OCI-LY7 (cell line): ENCODE results near the gene GNAL. TPM values are rescaled to one million over a fixed set of nuclear protein-coding genes. Genes with fewer than 3 reads are reported as not detected.

ENCODE experiments used
- BruUV-seq: library from RNA; stranded (reverse); fragments of 400-500 nt; replicated peaks from 2 replicates; lab custom pipeline; 2021; lab: Mats Ljungman, UMichigan
- CTCF ChIA-PET: fragments of 300-600 bp; sonication (Branson Sonifier 250); formaldehyde crosslinking; loops from one replicate; lab custom pipeline; 2022; ENCODE audit warnings: antibody characterized with exemption; ENCODE audit not compliant: unreplicated experiment; lab: Charles Lee
- POLR2A ChIA-PET: fragments of 300-600 bp; sonication (Branson Sonifier 250); formaldehyde crosslinking; loops from one replicate; lab custom pipeline; 2022; ENCODE audit warnings: antibody characterized with exemption; lab: Charles Lee
- DNase-seq: peaks from one replicate; pipeline ENCODE4 v3.0.0-alpha.2; 2015; ENCODE audit warnings: low spot score
- H2AFZ ChIP-seq: fragments of 200-600 bp; sonication (generic), shearing (Covaris generic); 2 replicates; pipeline ENCODE4 v1.6.1; 2014; ENCODE audit warnings: mild to moderate bottlenecking, antibody characterized with exemption, low read length, moderate library complexity
- H3K27ac ChIP-seq: fragments of 200-600 bp; sonication (generic); 2 replicates; pipeline ENCODE4 v1.5.1; 2014; ENCODE audit warnings: mixed run types, low read depth, mild to moderate bottlenecking, moderate library complexity, low read length, inconsistent platforms; ENCODE audit not compliant: poor library complexity, severe bottlenecking
- H3K36me3 ChIP-seq: fragments of 200-600 bp; sonication (generic); 2 replicates; pipeline ENCODE4 v1.6.1; 2014; ENCODE audit warnings: mild to moderate bottlenecking, antibody characterized with exemption, low read length, moderate library complexity, mixed read lengths; ENCODE audit not compliant: insufficient read depth
- H3K4me1 ChIP-seq: fragments of 200-600 bp; sonication (generic); 2 replicates; pipeline ENCODE4 v1.5.1; 2014; ENCODE audit warnings: mild to moderate bottlenecking, low read length; ENCODE audit not compliant: insufficient read depth, poor library complexity, severe bottlenecking
- H3K4me2 ChIP-seq: fragments of 200-600 bp; sonication (generic); 2 replicates; pipeline ENCODE4 v1.6.1; 2014; ENCODE audit warnings: mild to moderate bottlenecking, low read length
- H3K4me3 ChIP-seq: fragments of 200-600 bp; sonication (generic); 2 replicates; pipeline ENCODE4 v1.5.1; 2014; ENCODE audit warnings: mild to moderate bottlenecking, low read depth, low read length; ENCODE audit not compliant: poor library complexity, severe bottlenecking
- H3K79me2 ChIP-seq: fragments of 200-600 bp; sonication (generic); 2 replicates; pipeline ENCODE4 v1.6.1; 2016; ENCODE audit warnings: low read depth, mild to moderate bottlenecking, low read length, moderate library complexity, mixed read lengths; ENCODE audit not compliant: insufficient read depth
- H3K9me2 ChIP-seq: fragments of 200-600 bp; sonication (generic); 2 replicates; pipeline ENCODE4 v1.6.1; 2016; ENCODE audit warnings: mild to moderate bottlenecking, low read length, mixed read lengths; ENCODE audit not compliant: insufficient read depth
- H3K9me3 ChIP-seq: fragments of 200-600 bp; sonication (generic); 2 replicates; pipeline ENCODE4 v1.6.1; 2014; ENCODE audit warnings: mild to moderate bottlenecking, mixed run types, low read length, mixed read lengths
- H4K20me1 ChIP-seq: fragments of 200-600 bp; sonication (generic); 2 replicates; pipeline ENCODE4 v1.6.1; 2014; ENCODE audit warnings: mild to moderate bottlenecking, antibody characterized with exemption, low read length, moderate library complexity, mixed read lengths; ENCODE audit not compliant: insufficient read depth
- EZH2phosphoT487 ChIP-seq: fragments of 200-600 bp; sonication (generic); IDR thresholded peaks from 2 replicates; pipeline ENCODE4 v1.6.1; 2018; ENCODE audit warnings: low read depth, borderline replicate concordance, mild to moderate bottlenecking, mixed run types, antibody characterized with exemption, low read length, moderate library complexity, mixed read lengths
- intact Hi-C: fragments of 100-400 bp; cut with micrococcal nuclease; formaldehyde crosslinking; loops from one replicate; pipeline ENCODE4 v1.10.0; 2022; ENCODE audit not compliant: unreplicated experiment
- total RNA-seq, 2 experiments: library from RNA; depleted of rRNA in 1 of 2; stranded (reverse); fragments of >200 nt in 1 of 2; shearing (Covaris generic) in 1 of 2; gene quantifications; 2 replicates each; pipeline ENCODE4 v1.2.3, GENCODE V29; 2014 to 2022
- TF ChIP-seq, protein P1 (sequence below): fragments of 200-600 bp; sonication (generic); conservative IDR thresholded peaks from 2 replicates; pipeline ENCODE4 v1.5.1; 2014; ENCODE audit warnings: mild to moderate bottlenecking, antibody characterized with exemption, low read length, moderate library complexity, mixed read lengths

GNAL gene
- total RNA-seq, 2 experiments from 2014 or later, result 0.03 to 0.25 TPM

DNA sequence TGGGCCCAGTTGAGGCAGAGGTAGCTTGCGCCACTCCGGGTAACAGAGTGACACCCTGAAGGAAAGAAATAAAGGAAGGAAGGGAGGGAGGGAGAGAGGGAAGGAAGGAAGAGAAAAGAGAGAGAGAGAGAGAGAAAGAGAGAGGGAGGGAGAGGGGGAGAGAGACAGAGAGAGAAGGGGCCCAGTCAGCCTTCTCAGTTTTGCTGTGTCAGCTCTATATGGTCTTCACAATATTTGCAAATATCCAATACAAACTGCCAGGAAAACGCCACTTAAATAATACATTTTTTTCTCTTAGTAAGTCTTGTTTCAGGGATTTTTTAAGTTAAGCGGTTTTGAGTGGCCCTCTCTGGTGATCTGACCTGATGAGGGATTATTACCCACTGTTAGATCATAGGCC, 156.6 kb downstream of the GNAL start:
- no peaks in the 10 kb centered on the region for H3K36me3 ChIP-seq
- intact Hi-C loops, result no loop called here
- H3K4me3 ChIP-seq, result no peak overlapping the region
- H3K4me1 ChIP-seq, result peaks cover 10% of the 10 kb centered on the region
- no peak for DNase-seq
- ChIA-PET POLR2A (no interaction called here), CTCF (no interaction called here)
- no peaks in the 10 kb centered on the region for H4K20me1 ChIP-seq
- BruUV-seq, result no TSS peak
- no peak overlapping the region for H3K27ac ChIP-seq
- TF ChIP-seq, protein P1, sequence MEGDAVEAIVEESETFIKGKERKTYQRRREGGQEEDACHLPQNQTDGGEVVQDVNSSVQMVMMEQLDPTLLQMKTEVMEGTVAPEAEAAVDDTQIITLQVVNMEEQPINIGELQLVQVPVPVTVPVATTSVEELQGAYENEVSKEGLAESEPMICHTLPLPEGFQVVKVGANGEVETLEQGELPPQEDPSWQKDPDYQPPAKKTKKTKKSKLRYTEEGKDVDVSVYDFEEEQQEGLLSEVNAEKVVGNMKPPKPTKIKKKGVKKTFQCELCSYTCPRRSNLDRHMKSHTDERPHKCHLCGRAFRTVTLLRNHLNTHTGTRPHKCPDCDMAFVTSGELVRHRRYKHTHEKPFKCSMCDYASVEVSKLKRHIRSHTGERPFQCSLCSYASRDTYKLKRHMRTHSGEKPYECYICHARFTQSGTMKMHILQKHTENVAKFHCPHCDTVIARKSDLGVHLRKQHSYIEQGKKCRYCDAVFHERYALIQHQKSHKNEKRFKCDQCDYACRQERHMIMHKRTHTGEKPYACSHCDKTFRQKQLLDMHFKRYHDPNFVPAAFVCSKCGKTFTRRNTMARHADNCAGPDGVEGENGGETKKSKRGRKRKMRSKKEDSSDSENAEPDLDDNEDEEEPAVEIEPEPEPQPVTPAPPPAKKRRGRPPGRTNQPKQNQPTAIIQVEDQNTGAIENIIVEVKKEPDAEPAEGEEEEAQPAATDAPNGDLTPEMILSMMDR, result no peak
- TF ChIP-seq EZH2phosphoT487, result no peak
- H3K9me3 ChIP-seq, result no peaks in the 10 kb centered on the region
- no peak overlapping the region for H2AFZ ChIP-seq
- H3K9me2 ChIP-seq, result no peaks in the 10 kb centered on the region
- H3K79me2 ChIP-seq, result no peaks in the 10 kb centered on the region
- H3K4me2 ChIP-seq, result no peak overlapping the region

- TF ChIP-seq, protein P1, result no peak
- no peak for TF ChIP-seq EZH2phosphoT487
- Histone ChIP-seq H3K4me1 (peaks cover 16% of the 10 kb centered on the region), H3K79me2 (peaks cover 15% of the 10 kb centered on the region), H3K4me3 (no peak overlapping the region), H3K9me2 (no peaks in the 10 kb centered on the region), H3K27ac (no peak overlapping the region), H2AFZ (0 out of 2 replicates have a peak overlapping the region, but pooled peaks have one; percentile 15), H3K9me3 (no peaks in the 10 kb centered on the region), H3K36me3 (no peaks in the 10 kb centered on the region), H4K20me1 (peaks cover 8% of the 10 kb centered on the region; the same call in 1 of the 2 replicates), H3K4me2 (no peak overlapping the region)
- BruUV-seq, result no TSS peak
- POLR2A ChIA-PET, result interaction anchor here (0.7 to 1.6 kb wide), 2 partner anchors 12 to 48 kb away, joined by 5 to 6 read pairs; no protein-coding TSS in a partner anchor
- DNase-seq, result no peak
- intact Hi-C loops, result no loop called here
- CTCF ChIA-PET, result no interaction called here
These were observed 158.7 kb downstream of the GNAL start for GRCh38 chr18:11847811-11848210.

GRCh38 chr18:11849279-11849678, 160.2 kb downstream of the GNAL start:
- H4K20me1 ChIP-seq, result peaks cover 15% of the 10 kb centered on the region; the same call in 1 of the 2 replicates
- no peaks in the 10 kb centered on the region for H3K9me2 ChIP-seq
- H3K27ac ChIP-seq, result no peak overlapping the region
- DNase-seq, result no peak
- no peak overlapping the region for H3K4me3 ChIP-seq
- H3K79me2 ChIP-seq, result peaks cover 23% of the 10 kb centered on the region
- no TSS peak for BruUV-seq
- intact Hi-C loops, result no loop called here
- no peak overlapping the region for H3K4me2 ChIP-seq
- no peaks in the 10 kb centered on the region for H3K9me3 ChIP-seq
- no peak for TF ChIP-seq EZH2phosphoT487
- TF ChIP-seq, protein P1, result no peak
- ChIA-PET CTCF (no interaction called here), POLR2A (interaction anchor here (1.2 to 1.6 kb wide), 3 partner anchors 9 to 131 kb away, joined by 3 to 6 read pairs (median 4); no protein-coding TSS in a partner anchor)
- no peaks in the 10 kb centered on the region for H3K36me3 ChIP-seq
- peak overlapping the region; percentile 91 for H2AFZ ChIP-seq
- H3K4me1 ChIP-seq, result peaks cover 25% of the 10 kb centered on the region
